Epidermal melanocyte (primary cell): ENCODE results near the gene SPEF1.
"Not testable (repeated sequence)": the region's sequence is repeated elsewhere in the genome, so short reads cannot be mapped to it uniquely, and the experiment has no call there.

Source experiments
- DNase-seq: peaks from one replicate; pipeline ENCODE4 v3.0.0; 2011; ENCODE audit warnings: low spot score; ENCODE audit not compliant: insufficient read length

SPEF1 gene

GRCh38 chr20:3781153-3781910 lies at the start of gene SPEF1:
Gene SPEF1, minus strand, starts transcription at chr20:3781448. Its CDS starts 161 bp downstream, at chr20:3781287.
- peak; percentile 100 for DNase-seq

DNA sequence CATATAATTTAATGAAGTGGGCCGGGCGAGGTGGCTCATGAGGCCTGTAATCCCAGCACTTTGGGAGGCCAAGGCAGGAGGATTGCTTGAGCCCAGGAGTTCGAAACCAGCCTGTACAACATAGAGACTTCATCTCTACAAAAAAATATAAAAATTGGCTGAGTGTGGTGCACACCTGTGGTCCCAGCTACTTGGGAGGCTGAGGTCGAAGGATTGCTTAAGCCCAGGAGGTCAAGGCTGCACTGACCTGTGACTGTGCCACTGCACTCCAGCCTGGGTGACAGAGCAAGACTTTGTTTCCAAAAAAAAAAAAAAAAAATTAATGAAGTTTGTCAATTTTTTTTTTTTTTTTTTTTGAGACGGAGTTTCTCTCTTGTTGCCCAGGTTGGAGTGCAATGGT lies 48.6 kb upstream of the SPEF1 start:
- DNase-seq: not testable (repeated sequence)

- DNase-seq: no peak
Measured at GRCh38 chr20:3828798-3829197, 47.5 kb upstream of the SPEF1 start.

DNA sequence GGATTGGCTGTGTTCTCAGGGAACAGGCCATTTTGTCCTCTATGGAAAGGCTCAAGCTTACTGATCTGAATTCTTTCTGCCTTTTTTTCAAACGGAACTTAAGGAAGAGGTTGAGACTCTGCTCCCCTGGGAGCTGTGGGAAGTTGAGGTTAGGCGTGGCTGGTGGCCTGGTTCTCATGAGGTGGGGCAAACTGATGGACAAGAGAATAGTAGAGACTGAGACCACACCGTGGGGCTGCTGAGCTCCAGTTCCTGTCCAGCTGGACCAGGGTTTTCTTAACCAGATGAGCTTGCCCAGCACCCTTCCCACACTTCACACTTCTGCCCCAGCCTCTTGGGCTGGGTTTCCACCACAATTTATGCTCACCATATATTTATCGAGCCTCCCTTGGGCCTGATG lies 45.2 kb upstream of the SPEF1 start:
- no peak for DNase-seq

DNA sequence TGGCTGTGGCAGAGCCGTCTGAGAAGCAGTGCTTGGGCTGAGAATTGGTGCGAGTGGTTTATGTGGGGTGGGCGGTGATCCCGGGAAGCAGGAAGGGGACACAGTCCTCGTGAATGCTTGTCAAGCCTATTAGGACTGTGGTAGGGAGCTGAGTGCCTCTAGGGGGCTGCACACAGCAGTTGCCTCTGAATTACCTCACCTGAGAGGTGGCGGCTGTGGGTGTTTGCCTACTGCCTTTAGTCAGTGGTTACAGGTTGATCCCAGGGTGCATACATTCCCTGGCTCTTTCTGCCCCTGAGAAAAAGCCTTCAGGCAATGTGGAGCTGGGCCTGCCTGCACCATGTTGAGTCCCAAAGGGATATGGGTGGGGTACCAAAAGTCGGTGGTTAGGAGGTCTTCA lies 44.3 kb upstream of the SPEF1 start:
- no peak for DNase-seq

- no peak for DNase-seq
Measured at GRCh38 chr20:3823881-3824280, 42.6 kb upstream of the SPEF1 start.

GRCh38 chr20:3821996-3822395 lies 40.7 kb upstream of the SPEF1 start:
- no peak for DNase-seq

DNA sequence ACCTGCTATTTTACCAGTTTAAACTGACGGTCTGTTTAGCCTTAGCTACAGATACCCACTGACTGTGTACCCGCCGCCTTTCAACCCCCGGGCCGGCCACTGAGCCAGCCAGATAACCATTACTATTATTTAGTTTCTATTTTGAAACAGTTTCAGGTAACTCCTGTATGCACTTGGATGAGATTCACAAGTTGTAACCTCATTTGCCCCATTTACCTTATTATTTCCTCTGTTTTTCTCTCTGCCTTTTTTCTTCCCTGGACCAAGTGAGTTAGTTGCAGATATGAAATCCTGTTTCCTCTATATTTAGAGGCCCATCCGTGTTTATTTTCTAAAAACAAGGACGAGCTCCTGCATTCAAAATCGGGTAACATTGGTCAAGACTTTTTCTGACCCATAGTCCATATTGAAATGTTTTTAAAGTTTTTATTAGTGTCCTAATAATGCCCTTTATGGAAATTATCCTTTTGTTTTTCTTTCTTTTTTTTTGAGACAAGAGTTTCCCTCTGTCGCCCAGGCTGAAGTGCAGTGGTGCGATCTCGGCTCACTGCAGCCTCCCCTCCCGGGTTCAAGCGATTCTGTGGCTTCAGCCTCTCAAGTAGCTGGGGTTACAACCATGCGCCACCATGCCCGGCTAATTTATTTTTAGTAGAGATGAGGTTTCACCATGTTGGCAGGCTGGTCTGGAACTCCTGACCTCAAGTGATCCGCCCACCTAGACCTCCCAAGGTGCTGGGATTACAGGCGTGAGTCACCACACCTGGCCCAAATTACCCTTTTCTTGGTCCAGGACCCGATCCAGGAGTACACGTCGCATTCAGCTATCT lies 39.9 kb upstream of the SPEF1 start:
- DNase-seq: no peak

DNA sequence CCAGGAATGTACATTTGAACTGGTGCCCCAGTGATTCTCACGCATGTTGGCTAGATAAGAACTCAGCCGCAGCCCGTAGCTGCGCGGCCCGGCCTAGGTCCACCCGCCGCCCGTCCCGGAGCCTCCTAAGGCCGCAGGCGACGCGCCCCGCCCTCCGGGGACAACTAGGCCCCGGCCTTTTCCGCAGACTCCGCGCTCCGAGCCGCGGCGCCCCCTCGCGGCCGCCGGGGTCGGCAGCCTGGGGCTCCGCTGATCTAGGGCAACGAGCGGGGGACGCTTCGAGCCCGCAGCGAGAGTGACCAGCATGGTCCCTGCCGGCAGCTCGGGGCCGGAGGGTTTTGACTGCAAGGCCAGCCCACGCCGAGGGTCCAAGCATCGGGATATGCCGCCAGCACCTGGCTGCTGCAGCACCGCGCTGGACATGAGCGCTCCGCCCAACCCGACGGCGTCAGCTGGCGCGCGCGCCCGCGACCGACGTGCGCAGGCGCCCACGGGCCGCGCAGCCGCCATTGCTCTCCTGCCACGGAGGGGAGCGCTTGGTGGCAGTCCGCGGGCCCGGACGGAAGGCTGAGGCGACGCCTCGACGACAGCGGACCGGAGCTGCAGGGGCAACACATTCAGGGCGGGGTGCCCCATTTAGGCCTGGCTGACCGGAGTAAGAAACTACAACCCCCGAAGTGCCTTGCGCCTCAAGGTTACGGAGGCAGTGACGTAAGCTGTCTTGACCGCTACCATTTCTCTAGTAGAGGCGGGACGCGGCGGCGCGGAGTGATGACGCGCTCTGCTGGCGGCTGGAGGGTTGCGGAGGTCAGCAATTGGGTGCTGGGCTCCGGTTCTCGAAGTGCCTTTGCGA lies 39.0 kb upstream of the SPEF1 start, which contains the start of gene AP5S1:
Gene AP5S1 (plus strand): TSS at position 500 of the 853 bp plus-strand sequence. CDS start 1,571 bp downstream, outside the sequence.
- DNase-seq: peak; percentile 91

- no peak for DNase-seq
Measured at GRCh38 chr20:3819411-3820047, 38.3 kb upstream of the SPEF1 start.

GRCh38 chr20:3818155-3819151 lies 37.2 kb upstream of the SPEF1 start:
- DNase-seq: no peak

GRCh38 chr20:3815703-3816315 lies 34.6 kb upstream of the SPEF1 start:
- no peak for DNase-seq

- DNase-seq: no peak
Measured at GRCh38 chr20:3814928-3815495, 33.8 kb upstream of the SPEF1 start.

- DNase-seq: no peak
Measured at GRCh38 chr20:3813848-3814581, 32.8 kb upstream of the SPEF1 start.

DNA sequence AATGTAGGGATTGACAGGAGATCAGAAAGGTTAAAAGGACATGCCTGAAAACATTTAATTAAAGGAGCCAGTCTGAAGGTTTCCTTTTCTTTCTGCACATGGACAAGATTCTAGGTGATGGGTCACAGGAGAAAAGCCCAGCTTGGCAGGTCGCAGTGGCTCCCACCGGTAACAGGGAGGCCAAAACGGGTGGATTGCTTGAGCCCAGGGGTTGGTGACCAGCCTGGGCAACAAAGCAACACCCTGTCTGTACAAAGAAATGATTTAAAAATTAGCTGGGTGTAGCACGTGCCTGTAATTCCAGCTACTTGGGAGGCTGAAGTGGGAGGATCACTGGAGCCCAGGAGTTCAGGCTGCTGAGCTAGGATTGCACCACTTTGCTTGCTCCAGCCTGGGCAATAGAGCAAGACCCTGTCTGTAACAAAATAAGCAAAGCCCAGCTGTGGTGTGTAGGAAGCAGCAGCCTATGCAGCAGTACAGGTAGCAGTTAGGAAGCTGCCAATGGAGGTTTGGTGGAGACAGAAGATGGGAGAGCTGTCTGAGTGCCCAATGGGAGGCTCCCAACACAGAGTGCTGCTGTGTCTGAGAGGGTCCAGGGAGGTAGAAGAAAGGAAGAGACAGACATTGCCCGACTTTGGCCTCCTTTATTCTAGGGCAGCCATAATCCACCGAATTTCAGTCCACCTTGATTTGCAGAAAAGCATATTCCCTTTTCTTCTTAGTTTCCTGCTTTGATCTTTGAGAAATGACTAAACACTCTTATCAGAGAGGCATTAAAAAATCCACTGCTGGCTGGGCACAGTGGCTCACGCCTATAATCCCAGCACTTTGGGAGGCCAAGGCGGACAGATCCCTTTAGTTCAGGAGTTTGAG lies 32.0 kb upstream of the SPEF1 start:
- no peak for DNase-seq

GRCh38 chr20:3812259-3812681 lies 31.0 kb upstream of the SPEF1 start:
- DNase-seq: no peak
